Measurements from ENCODE around the gene SEC23B.
"Not testable (repeated sequence)": the region's sequence is repeated elsewhere in the genome, so short reads cannot be mapped to it uniquely, and the experiment has no call there.

The SEC23B gene

DNA sequence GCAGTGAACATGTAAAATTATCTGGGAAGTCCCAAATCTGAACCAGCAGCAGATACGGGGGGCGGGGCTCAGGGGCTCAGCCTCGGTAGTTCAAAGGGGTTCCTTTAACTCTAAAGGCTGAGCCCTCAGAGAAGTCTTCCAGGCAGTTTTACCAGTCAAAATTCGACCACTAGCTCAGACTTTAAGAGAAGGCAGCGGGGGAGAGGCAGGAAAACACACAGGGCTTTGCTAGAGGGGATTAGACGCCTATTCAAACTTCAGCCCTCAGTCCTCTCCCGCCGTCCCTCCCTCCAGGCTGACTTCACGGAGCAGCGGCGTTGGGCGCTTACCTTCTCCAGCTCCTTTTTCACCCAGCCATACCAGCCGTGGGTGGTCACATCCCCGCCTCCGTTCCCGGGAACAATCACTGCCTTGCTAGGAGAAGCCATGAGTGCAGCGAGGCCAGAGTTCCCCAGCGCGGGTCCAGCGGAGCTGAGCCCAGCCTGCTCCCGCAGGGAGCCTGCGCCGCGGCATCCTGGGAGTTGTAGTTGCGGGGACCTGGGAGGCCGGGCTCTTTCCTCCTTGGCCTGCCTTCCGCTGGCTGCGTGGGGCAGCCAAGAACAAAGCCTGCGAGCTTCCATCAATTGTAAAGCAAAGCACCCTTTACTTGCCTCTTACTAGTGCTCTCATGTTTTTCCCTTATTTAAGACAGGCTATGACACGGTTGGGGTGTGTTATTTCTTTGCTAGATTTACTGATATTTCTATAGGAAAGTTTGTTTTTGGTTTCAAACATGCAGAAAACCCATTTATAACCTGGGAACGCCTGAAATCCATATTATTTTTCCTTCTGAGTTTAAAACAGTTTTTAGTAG is 10.8 kb upstream of the SEC23B start, which contains the start of gene RBBP9:
TSS of gene RBBP9 (minus strand) at position 486 of the 853 bp plus-strand sequence. CDS start at position 428, 58 bp downstream.
- H3K27ac ChIP-seq = peak within 1 kb of the TSS; percentile 39; the same call in 1 of the 2 replicates

GRCh38 chr20:18497603-18498002 is 10.1 kb upstream of the SEC23B start:
- Histone ChIP-seq H3K4me2 (peak overlapping the region; percentile 79), H4K20me1 (no peaks in the 10 kb centered on the region), H3K4me1 (peaks cover 15% of the 10 kb centered on the region), H3K9me3 (no peaks in the 10 kb centered on the region), H3K4me3 (peak overlapping the region; percentile 79), H3K9ac (no peak overlapping the region), H3K36me3 (peaks cover 13% of the 10 kb centered on the region), H3K27me3 (no peaks in the 10 kb centered on the region), H3K27ac (0 out of 2 replicates have a peak overlapping the region, but pooled peaks have one; percentile 39)
- no peak for TF ChIP-seq Cebpa-rat (IDR thresholded peaks at IDR 0.05)

More for the DNA sequence above, 10.8 kb upstream of the SEC23B start, which contains the start of gene RBBP9:
- Histone ChIP-seq H4K20me1 (no peaks in the 10 kb centered on the region), H3K4me2 (peak within 1 kb of the TSS; percentile 79), H3K36me3 (peaks cover 19% of the 10 kb centered on the region), H3K27me3 (no peaks in the 10 kb centered on the region), H3K4me1 (peaks cover 15% of the 10 kb centered on the region), H3K4me3 (peak within 1 kb of the TSS; percentile 79), H3K9ac (peak within 1 kb of the TSS; percentile 76), H3K9me3 (no peaks in the 10 kb centered on the region)
- no peak for TF ChIP-seq Cebpa-rat (IDR thresholded peaks at IDR 0.05)

DNA sequence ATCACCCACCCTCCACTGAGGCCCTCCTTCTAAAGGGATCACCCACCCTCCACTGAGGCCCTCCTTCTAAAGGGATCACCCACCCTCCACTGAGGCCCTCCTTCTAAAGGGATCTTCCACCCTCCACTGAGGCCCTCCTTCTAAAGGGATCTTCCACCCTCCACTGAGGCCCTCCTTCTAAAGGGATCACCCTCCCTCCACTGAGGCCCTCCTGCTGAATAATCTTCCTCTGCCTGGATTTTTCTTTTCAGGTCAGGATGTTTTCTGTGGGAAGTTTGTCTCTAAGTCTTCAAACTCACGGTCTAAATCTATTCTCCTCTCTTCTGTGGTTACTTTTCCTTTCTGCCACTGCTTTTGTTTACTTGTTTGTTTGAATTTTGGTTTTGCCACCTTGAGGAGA is 6.1 kb upstream of the SEC23B start:
- H3K36me3 ChIP-seq, H3K4me3 ChIP-seq, H3K27ac ChIP-seq, H3K9ac ChIP-seq, H3K27me3 ChIP-seq, H3K4me2 ChIP-seq, H3K9me3 ChIP-seq, H3K4me1 ChIP-seq, H4K20me1 ChIP-seq: not testable (repeated sequence)

DNA sequence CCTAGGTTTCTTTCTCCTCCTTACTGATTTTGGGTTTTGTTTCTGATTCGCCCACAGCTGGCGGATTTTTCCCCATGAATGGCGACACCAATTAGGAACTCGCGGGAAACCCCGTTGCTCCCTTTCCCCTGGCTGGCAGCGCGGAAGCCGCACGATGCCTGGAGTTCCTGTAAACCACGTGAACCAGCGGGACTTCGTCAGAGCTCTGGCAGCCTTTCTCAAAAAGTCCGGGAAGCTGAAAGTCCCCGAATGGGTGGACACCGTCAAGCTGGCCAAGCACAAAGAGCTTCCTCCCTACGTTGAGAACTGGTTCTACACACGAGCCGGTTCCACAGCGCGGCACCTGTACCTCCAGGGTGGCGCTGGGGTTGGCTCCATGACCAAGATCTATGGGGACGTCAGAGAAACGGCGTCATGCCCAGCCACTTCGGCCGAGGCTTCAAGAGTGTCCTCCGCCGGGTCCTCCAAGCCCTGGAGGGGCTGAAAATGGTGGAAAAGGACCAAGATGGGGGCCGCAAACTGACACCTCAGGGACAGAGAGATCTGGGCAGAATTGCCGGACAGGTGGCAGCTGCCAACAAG is 3.2 kb upstream of the SEC23B start:
- Histone ChIP-seq H3K36me3 (peaks cover 7% of the 10 kb centered on the region; the same call in 1 of the 2 replicates), H3K4me3 (no peak overlapping the region), H3K9ac (no peak overlapping the region), H3K27me3 (no peaks in the 10 kb centered on the region), H4K20me1 (no peaks in the 10 kb centered on the region), H3K9me3 (no peaks in the 10 kb centered on the region), H3K4me2 (no peak overlapping the region), H3K27ac (no peak overlapping the region), H3K4me1 (peaks cover 18% of the 10 kb centered on the region)
- no peak for TF ChIP-seq Cebpa-rat (IDR thresholded peaks at IDR 0.05)

DNA sequence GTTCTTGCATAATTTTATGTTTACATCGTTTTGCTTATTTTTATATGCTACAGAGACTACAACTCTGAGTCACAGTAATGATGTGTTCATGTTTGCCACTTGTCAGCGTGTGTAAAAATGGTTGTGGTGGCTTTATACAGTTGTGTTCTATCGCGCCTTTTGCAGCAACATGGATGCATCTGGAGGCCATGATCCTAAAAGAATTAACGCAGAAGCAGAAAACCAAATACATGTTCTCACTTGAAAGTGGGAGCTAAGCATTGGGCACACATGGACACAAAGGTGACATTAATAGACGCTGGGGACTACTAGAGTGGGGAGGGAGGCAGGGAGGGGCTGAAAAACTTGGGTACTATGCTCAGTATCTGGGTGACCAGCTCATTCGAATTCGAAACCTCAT is 996 bp upstream of the SEC23B start:
- TF ChIP-seq Cebpa-rat (IDR thresholded peaks at IDR 0.05) = no peak
- Histone ChIP-seq H3K36me3 (peaks cover 25% of the 10 kb centered on the region), H3K9ac (peak overlapping the region; percentile 84), H4K20me1 (no peaks in the 10 kb centered on the region), H3K27me3 (no peaks in the 10 kb centered on the region), H3K4me3 (peak overlapping the region; percentile 86), H3K9me3 (no peaks in the 10 kb centered on the region), H3K4me2 (peak overlapping the region; percentile 80), H3K4me1 (peaks cover 18% of the 10 kb centered on the region), H3K27ac (peak overlapping the region; percentile 86)

- H3K4me1 ChIP-seq = peaks cover 17% of the 10 kb centered on the region
These were observed 3.8 kb downstream of the SEC23B start for GRCh38 chr20:18511571-18511970.

DNA sequence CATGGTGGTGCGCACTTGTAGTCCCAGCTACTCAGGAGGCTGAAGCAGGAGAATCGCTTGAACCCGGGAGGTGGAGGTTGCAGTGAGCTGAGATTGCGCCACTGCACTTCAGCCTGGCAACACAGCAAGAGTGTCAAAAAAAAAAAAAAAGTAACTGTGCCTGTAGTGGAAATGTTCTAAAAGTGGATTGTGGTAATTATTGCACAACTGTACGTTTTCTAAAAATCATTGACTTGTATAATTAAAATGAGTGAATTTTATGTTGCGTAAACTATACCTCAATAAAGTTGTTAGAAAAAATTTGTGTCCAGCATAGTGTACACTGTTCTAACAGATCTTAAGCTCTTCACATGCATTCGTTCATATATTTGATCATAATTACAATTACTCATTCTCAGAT is 5.5 kb downstream of the SEC23B start:
- Histone ChIP-seq H3K27me3 (no peaks in the 10 kb centered on the region), H3K36me3 (peaks cover 82% of the 10 kb centered on the region), H3K4me2 (no peak overlapping the region), H4K20me1 (peaks cover 14% of the 10 kb centered on the region; the same call in 1 of the 2 replicates), H3K4me3 (no peak overlapping the region), H3K9me3 (no peaks in the 10 kb centered on the region), H3K9ac (no peak overlapping the region), H3K4me1 (peaks cover 10% of the 10 kb centered on the region), H3K27ac (no peak overlapping the region)
- TF ChIP-seq Cebpa-rat (IDR thresholded peaks at IDR 0.05) = no peak

More at GRCh38 chr20:18511571-18511970, 3.8 kb downstream of the SEC23B start:
- H3K36me3 ChIP-seq = peaks cover 69% of the 10 kb centered on the region
- no peaks in the 10 kb centered on the region for H3K9me3 ChIP-seq
- H3K9ac ChIP-seq = no peak overlapping the region
- no peak overlapping the region for H3K4me3 ChIP-seq
- H3K27ac ChIP-seq = no peak overlapping the region
- H3K27me3 ChIP-seq = no peaks in the 10 kb centered on the region
- H3K4me2 ChIP-seq = no peak overlapping the region
- H4K20me1 ChIP-seq = peaks cover 14% of the 10 kb centered on the region; the same call in 1 of the 2 replicates
- TF ChIP-seq Cebpa-rat (IDR thresholded peaks at IDR 0.05) = no peak

DNA sequence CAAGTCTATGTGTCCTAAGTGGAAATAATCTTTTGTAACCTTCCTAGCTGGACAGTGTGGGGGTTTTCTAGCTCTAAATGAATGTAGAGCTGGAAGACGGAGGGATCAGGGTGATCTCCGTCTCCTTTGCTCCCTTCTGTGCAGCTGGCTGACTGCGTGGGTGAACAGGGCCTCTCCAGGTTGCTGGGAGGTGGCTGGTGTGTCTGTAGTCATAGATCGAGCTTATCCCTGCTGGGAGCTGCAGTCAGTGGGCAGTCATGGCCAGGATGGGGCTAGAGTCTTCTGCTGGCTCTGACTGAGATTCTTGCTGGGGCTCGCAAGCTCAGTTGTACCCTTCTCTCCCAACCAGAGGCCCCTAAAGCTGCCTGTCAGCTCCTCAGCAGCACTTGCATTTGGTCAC is 6.4 kb downstream of the SEC23B start:
- no peak overlapping the region for H3K9ac ChIP-seq
- H4K20me1 ChIP-seq = peaks cover 14% of the 10 kb centered on the region; the same call in 1 of the 2 replicates
- no peak overlapping the region for H3K4me3 ChIP-seq
- no peaks in the 10 kb centered on the region for H3K27me3 ChIP-seq
- no peak for TF ChIP-seq Cebpa-rat (IDR thresholded peaks at IDR 0.05)
- H3K4me2 ChIP-seq = no peak overlapping the region
- H3K36me3 ChIP-seq = peaks cover 79% of the 10 kb centered on the region
- H3K27ac ChIP-seq = no peak overlapping the region
- no peaks in the 10 kb centered on the region for H3K9me3 ChIP-seq
- peaks cover under 1% of the 10 kb centered on the region; the same call in 1 of the 2 replicates for H3K4me1 ChIP-seq

DNA sequence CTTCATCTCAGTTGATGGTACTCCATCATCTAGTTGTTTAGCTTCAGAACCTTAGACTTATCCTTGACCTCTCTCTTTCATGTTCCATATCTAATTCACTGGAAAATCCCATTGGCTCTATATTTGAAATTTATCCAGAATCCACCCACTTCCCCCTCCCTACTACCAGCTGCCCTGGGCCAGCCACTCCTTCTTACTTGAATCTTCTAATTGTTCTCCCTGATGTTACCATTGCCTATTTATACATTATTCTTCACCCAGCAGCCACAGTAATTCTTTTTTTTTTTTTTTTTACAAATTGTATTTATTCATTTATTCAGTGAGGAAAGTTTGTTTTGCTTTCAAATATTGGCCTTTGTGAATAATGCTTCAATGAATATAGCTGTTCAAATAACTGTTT is 8.2 kb downstream of the SEC23B start:
- no peak overlapping the region for H3K27ac ChIP-seq
- no peak overlapping the region for H3K9ac ChIP-seq
- H3K27me3 ChIP-seq = no peaks in the 10 kb centered on the region
- H3K36me3 ChIP-seq = peaks cover 76% of the 10 kb centered on the region
- no peak for TF ChIP-seq Cebpa-rat (IDR thresholded peaks at IDR 0.05)
- H3K4me1 ChIP-seq = no peaks in the 10 kb centered on the region
- H4K20me1 ChIP-seq = peaks cover 14% of the 10 kb centered on the region; the same call in 1 of the 2 replicates
- no peak overlapping the region for H3K4me3 ChIP-seq
- H3K4me2 ChIP-seq = no peak overlapping the region
- H3K9me3 ChIP-seq = no peaks in the 10 kb centered on the region

DNA sequence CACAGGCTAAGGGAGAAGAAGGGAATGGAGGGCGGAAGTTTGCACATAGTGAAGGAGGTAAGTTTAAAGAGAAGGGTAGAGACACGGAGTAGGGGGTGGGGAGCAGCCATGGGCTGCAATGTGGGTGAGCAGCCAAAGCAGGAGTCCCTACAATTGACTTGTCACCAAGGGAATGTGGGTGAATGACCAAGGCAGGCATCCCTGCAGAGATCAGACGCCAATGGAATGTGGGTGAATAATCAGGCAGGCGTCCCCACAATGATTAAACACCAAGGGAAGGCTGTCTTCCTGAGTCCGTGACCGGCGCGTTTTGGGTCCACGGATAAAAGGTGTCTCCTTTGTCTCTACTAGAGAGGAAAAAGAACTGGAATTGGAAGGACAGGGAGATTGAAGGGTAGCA is 14.3 kb downstream of the SEC23B start:
- H3K4me2 ChIP-seq, H3K9ac ChIP-seq, H3K27ac ChIP-seq, H4K20me1 ChIP-seq, H3K27me3 ChIP-seq, H3K9me3 ChIP-seq, H3K4me1 ChIP-seq, H3K4me3 ChIP-seq: not testable (repeated sequence)
- peaks cover 72% of the 10 kb centered on the region for H3K36me3 ChIP-seq

All from BLaER1 (cell line).